ENCODE data around the gene CDC14A. TPM values are rescaled to one million over a fixed set of nuclear protein-coding genes. Genes with fewer than 3 reads are reported as not detected.
A peak's percentile ranks its signal among the peaks of the same experiment; 100 is the strongest.

Gene CDC14A
- total and polyA plus RNA-seq, 2 of the 8 experiments (the other 6 are each of a cell fraction or from before 2014, with no cell fraction given): 3.2 to 8.9 TPM

- peak; percentile 85 to 87 for TF ChIP-seq RAD21 (IDR thresholded peaks at IDR 0.05 in 1 of 2, conservative IDR thresholded peaks at IDR 0.05 in 1 of 2; ENCODE audit: low read depth in 2 of 2, low read length in 2 of 2)
Measured at GRCh38 chr1:100463791-100464424, 111.6 kb downstream of the CDC14A start (continued).

Data from H1 (cell line).